Measurements from ENCODE around the gene DCST2.

DCST2 gene

DNA sequence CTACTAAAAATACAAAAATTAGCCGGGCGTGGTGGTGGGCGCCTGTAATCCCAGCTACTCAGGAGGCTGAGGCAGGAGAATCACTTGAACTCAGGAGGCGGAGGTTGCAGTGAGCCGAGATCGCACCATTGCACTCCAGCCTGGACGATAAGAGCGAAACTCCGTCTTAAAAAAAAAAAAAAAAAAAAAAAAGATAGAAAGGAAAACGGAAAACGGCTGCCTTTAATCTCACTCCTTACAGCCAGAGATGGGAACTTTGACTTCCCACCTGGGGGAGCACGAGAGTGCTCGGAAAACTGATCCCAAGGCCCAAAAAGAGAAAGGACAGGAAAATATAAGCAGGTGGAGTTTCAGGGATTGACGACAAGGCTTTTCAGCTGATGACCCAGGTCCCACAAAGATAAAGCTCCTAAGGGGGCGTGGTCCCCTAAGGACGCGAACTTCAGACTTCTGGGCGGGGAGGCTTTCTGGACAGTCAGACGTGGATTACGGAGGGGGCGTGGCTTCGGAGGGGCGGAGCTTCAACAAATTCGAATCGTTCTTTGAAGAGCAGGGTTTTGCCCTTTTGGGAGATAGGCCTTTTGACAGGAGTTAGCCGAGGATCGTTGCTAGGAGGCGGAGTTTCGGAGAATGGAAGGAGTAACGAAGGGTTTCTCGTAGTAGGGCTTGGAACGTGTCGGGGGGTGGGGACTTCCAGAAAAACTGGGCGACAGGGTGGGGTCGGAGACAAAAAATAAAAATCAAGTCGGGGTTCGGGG, 60.1 kb downstream of the DCST2 start:
- DNase-seq, result peak; percentile 89

GRCh38 chr1:154972517-154973343, 60.9 kb downstream of the DCST2 start:
- DNase-seq, result no peak

DNA sequence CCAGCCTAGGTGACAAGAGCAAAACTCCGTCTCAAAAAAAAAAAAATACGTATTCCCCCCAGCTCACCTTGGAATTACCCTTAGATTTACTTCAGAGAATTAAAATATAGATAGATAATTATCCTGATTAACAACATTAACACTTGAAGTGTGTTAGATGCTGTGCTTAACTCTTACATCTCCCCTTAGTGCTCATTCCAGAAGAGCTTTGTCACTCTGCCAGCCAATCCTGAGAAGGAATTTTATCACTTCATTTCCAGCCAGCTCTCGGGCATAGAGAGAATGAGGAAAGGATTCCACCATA, 61.4 kb downstream of the DCST2 start:
- DNase-seq, result no peak

DNA sequence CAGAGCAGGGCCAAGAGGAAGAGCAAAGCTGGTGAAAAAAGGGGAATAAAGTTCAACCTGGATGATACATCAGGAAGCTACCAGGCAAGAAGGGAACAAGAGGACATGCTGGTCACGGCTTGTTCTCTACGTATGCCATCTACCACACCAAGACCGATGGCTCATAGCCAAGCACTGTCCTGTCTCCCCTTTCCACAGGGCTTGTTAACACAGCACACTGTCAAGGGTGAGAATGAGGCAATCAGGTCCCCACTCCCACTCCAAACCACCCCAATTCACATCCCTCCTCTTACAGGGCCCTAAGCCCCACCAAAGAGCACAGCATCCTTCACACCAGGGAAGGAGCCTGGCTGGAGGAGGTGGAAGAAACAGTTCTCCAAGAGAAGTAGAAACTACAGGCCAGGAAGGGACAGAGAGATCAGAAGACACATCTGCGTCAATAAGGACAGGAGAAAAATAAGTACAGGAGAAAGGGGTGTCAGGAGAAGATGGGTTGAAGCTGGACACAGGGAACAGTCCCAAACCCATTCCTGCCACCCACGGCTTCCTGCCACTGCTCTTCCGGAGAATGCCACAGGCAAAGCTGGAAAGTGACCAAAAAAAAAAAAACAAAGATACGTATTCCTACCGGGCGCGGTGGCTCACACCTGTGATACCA, 62.1 kb downstream of the DCST2 start:
- DNase-seq, result no peak

GRCh38 chr1:154970631-154971340, 62.8 kb downstream of the DCST2 start, which contains the start of gene SHC1:
SHC1 (minus strand) TSS chr1:154970747; CDS start chr1:154970526, 221 bp downstream.
- peak; percentile 82 for DNase-seq

DNA sequence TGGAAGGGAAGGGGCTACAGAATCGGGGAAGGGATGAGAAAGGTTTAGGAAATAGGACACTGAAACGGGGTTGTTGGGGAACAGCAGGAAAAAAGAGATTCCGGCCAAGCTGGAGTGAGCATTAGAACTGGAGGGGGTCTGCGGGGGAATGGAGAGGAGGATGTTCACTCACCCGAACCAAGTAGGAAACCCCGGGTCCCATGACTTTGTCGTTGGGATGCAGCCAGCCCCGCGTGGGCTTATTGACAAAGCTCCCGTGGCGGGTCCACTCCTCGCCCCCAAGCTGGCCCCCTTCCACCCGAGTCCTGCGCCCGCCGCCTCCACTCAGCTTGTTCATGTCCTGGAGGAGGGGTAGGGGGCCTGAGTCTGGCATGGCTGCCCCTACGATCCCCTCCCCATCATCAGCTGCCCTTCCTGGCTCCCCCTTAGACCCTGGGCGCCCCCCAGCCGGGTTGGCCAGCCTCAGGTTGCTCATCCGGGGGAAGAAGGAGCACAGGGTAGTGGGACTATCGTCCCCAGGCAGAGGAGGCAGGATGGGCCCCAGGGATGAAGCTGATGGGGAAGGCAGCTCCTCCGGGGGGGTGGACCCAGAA, 63.6 kb downstream of the DCST2 start:
- DNase-seq, result no peak

DNA sequence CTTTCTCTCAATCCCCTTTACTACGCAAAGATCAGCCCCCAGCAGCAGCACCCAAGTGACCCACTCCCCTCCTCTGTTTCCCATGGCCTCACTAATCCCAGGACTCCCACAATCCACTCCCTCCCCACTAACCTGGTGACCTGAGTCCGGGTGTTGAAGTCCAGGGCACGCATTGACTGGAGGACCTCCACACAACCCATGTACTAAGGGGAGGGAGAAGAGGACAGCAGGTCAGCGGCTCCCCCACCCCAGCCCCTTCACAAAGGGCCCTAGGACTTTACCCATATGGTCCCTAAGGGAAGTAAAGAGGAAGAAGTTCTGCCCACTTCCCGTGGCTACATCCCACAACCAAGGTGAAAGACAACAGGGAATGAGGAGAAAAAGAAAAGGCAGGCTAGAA, 64.3 kb downstream of the DCST2 start:
- DNase-seq, result no peak

GRCh38 chr1:154968731-154969130, 64.8 kb downstream of the DCST2 start:
- peak; percentile 54 for DNase-seq

All from NCI-H510A (cell line).